GM18526 (cell line): ENCODE data around the gene MRTFB.

ENCODE experiments used
- POLR2A ChIP-seq: IDR thresholded peaks from 3 replicates; pipeline ENCODE4 v1.6.1; 2011; ENCODE audit not compliant: insufficient read length; ENCODE audit errors: extremely low read depth

The MRTFB gene

DNA sequence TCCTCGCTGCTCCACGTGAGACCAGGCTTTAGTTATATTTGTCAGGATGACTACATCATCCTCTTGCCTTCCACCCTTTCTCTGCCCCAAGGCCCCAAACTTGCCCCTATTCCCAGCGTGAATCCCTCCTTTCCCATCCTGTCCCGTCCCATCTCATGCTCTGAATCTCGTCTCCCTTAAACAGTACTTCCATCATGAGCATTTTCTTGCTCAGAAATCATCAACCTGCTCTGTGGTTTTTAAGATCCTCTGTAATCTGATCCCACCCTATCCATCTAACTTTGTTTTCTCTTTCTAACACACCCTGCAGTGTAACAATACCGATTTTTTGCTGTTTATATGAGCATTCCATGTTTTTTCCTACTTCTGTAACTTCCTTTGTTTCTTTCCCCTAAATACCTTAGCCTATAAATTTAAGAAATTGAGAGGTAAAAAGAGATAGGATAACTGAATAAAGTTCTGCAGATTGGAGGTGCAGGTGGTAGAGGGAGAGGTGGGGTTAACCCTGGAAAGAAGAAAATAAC is 39.7 kb downstream of the MRTFB start:
- TF ChIP-seq POLR2A, result no peak

GRCh38 chr16:14111713-14112538 is 40.8 kb downstream of the MRTFB start:
- no peak for TF ChIP-seq POLR2A

- no peak for TF ChIP-seq POLR2A
Observed at GRCh38 chr16:14112539-14112856, 41.4 kb downstream of the MRTFB start.

GRCh38 chr16:14113344-14113743 is 42.2 kb downstream of the MRTFB start:
- TF ChIP-seq POLR2A, result no peak

- no peak for TF ChIP-seq POLR2A
Observed at GRCh38 chr16:14117051-14117450, 45.9 kb downstream of the MRTFB start.

DNA sequence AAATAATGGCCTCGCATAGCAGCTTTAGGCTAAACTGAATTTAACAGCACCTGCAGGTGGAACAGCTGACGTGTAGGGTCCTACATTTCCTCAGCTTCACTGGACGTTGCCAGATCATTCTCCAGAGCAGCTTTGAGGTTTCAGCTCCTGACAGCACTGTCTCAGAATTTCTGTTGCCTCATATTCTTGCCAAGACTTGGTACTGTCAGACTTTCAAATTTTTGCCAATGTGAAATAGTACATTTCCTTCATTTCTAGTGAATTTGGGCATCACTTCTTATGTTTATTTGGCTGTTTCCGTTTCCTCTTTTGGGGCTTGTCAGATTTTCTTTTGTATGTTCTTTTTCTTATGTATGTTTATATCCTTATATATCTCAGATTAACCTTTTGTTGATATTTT is 48.7 kb downstream of the MRTFB start:
- TF ChIP-seq POLR2A, result no peak

DNA sequence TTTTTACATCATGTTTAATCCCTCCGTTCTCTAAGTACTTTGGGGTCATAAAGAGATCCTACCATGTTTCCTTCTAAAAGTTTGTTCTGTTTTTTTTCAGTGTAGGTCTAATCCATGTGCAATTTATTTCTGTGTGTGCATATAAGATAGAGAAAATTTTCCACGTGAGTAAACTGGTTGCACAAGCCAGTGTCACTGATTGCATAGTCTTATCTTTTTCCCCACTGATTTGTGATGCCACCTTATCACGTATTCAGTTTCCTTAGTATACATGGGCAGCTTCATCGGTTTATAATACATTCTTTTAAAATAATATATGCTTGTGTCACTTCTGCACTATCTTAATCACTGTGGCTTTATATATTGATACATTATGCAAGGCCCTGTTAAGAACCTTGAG is 49.2 kb downstream of the MRTFB start:
- TF ChIP-seq POLR2A, result no peak

DNA sequence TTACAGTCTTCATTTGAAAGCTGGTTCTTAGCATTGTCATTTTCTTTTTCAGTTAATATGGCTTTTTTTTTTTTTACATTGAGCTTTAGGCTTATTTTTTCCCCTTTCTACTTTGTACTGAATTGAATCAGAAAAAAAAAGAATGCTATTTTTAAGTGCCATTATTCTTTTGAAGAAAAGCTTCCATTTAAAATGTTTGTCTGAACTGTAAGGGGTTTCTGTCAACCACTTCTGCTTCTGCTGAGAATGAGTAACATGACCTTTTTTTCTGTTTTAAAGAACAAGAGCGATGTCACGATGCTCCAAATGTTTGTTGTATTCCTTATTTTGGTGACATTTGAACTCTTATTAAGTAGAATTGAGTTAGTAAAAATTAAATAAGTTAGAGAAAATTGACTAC is 50.0 kb downstream of the MRTFB start:
- TF ChIP-seq POLR2A, result no peak

GRCh38 chr16:14121872-14122271 is 50.8 kb downstream of the MRTFB start:
- no peak for TF ChIP-seq POLR2A

DNA sequence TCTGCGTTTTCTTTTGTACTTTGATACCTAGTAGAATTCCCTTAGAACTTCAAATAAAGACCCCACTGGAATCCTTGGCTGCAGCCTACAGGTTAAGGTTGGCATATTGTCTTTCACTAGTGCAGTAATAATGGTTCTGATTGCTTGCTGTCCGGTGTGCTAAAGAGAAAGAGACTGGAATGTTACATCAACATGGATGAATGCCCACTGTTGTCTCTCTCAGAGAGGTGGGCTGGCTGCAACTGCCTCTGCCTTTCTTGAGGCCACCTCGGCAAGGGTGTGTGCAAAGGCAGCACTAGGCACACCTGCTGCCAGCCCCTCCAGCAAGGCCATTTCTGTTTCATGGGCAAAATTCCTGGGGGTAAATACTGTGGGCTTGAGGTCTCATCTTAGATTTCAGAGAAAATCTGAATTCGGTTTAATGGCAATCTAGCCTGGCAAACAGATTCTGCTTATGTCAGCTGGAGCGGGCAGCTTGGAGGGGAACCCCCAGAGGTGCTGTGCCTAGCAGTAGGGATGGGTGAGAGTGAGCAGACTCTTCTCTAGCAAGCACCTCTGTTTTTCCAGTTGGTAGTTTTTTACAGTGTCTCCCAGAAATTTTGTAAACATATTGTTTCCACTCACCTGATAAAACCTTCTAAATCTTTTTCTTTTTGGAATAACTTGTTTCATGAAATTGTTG is 54.0 kb downstream of the MRTFB start:
- no peak for TF ChIP-seq POLR2A

DNA sequence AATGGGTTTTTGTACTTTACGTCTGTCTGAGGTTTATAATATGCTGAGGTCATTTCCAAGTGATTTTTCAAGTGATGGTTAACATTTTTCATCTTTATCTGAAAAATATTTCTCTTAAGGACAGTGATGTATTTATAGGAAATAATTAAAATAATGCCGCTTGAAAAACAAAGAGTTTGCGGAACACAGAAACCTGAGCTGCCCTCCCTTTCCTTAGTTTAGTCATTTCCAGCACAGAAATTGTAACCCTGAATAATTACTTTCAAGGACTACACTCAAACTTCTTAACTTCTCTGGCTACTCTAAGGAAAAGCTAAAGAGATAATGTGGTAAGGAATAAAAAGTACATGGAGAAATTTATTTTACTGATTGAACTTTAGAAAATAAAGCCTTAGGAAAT is 54.6 kb downstream of the MRTFB start:
- no peak for TF ChIP-seq POLR2A

DNA sequence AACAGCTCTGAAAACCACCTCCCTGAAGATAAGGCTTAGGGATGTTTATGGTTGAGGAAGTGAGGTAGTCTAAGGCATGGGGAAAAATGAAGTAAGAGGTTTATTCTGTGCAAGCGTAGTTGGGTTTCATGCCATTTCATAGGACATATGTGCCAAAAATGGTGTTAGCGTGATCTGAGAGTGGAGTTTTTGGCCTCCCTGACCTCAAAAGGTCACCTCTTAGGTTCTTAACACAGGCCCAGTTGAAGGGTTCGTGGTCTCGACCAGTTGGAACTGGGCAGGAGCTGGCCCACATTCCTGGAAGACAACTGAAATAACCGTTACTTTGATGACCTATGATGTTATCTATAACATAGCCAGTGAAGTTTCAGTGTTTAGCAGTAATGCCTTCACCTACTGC is 57.0 kb downstream of the MRTFB start:
- no peak for TF ChIP-seq POLR2A

DNA sequence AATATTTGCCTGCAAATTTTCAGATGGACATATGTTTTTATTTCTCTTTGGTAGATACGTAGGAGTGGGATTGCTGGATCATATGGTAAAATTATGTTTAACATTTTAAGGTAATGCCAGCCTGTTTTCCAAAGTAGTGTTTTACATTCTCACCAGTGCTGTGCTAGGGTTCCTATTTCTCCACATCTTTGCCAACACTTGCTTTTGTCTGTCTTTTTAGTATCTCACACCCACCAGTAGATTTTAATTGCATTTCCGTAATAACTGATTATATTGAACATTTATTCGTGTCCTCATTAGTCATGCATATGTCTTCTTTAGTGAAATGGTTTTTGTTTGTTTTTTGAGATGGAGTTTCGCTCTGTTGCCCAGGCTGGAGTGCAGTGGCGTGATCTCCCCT is 58.4 kb downstream of the MRTFB start:
- TF ChIP-seq POLR2A, result no peak

DNA sequence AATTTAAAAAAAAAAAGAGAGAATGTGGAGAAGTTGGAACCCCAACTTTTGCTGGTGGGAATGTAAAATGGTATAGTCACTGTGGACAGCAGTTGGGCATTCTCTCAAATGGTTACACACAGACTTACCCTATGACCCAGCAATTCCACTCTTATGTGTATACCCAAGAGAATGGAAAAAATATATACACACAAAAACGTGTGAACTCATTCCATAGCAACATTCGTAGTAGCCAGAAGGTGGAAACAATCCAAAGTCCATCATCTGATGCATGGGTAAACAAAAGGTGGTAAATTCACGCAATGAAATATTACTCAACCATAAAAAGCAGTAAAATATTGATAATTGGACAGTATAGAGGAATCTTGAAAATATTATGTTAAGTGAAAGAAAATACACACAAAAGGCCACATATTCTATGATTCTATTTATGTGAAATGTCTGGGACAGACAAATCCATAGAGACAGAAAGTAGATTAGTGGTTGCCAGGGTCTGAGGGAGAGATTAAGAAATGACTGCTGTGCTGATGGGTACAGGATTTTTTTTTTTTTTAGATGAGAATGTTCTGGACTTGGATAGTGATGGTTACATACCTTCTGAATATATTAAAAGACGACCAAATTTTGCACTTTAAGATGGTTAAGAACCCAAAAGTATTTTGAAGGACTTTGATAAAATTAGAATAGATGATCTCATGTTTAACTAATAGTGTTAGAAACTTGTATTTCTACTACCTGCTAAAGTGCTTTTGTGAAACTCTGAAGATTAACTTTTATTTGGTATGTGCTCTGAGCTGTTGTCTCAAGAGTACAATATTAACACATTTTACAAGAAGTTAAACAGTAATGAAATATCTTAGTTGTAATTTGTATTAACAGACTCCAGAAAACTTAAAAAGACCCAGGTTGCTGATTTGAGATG is 60.9 kb downstream of the MRTFB start:
- TF ChIP-seq POLR2A, result no peak

GRCh38 chr16:14132696-14133048 is 61.6 kb downstream of the MRTFB start:
- no peak for TF ChIP-seq POLR2A

DNA sequence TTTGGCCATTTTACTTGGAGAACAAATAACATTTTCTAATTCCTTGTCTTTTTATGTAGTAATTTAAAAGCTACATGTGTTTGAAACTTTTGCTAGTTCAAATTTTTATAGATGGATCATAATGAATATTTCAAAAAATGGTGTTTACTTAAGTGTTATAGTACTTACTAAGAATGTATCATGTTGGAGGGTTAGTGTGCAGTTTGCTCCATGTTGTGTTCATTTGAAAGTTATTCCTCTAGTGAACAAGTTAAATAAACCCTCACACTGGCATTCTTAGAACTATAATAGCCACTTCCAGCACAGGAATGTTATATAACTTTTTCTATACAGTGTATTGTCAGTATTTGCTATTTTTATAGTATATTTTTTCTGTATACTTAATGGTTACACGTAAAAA is 62.8 kb downstream of the MRTFB start:
- TF ChIP-seq POLR2A, result no peak
